K562 (cell line): Measurements from ENCODE around the gene SH2B2. TPM values are rescaled to one million over a fixed set of nuclear protein-coding genes. Genes with fewer than 3 reads are reported as not detected.
A peak's percentile ranks its signal among the peaks of the same experiment; 100 is the strongest.

Experiments
- ATAC-seq: fragments of 200-7000 bp; cut with Tn5 transposase; 3 replicates; pipeline ENCODE4 v1.9.1; 2020; ENCODE audit warnings: moderate library complexity
- BruUV-seq: library from RNA; stranded (reverse); fragments of 400-500 nt; replicated peaks from 2 replicates; lab custom pipeline; 2021; lab: Mats Ljungman, UMichigan
- CTCF ChIA-PET: fragments of 300-600 bp; formaldehyde crosslinking; extraction: SDS; loops from one replicate; lab custom pipeline; 2021; ENCODE audit warnings: low intra/inter-chr PET ratio; lab: Yijun Ruan, JAX
- POLR2A ChIA-PET: fragments of 300-600, 350-650 bp; sonication (Branson Sonifier 250); formaldehyde crosslinking; extraction: SDS; loops from one replicate; lab custom pipeline; 2021; ENCODE audit warnings: antibody characterized with exemption, inconsistent platforms; lab: Yijun Ruan, JAX
- DNase-seq, 4 experiments: peaks; one replicate each; pipeline versions ENCODE4 v3.0.0 to v3.0.0-alpha.2; 2011 to 2018; ENCODE audit warnings: low spot score in 3 of 4, mixed read lengths in 3 of 4; ENCODE audit errors: extremely low read depth in 1 of 4
- FAIRE-seq: peaks from 2 replicates; lab custom pipeline; 2011; peaks lifted over from hg19 to GRCh38; lab: Jason Lieb, UNC
- H2AFZ ChIP-seq: 2 replicates; pipeline ENCODE4 v1.6.0; 2011; ENCODE audit warnings: low read depth, low read length, control low read depth, inconsistent platforms
- H3K27ac ChIP-seq: fragments of 200-600 bp; 3 replicates; pipeline ENCODE4 v1.8.0; 2011; ENCODE audit warnings: low read depth, mild to moderate bottlenecking, control low read depth, inconsistent platforms, low read length, moderate library complexity, mixed read lengths; ENCODE audit errors: extremely low read depth
- H3K27me3 ChIP-seq, 2 experiments: fragments of 300-600 bp in 1 of 2; 2 replicates in 1 of 2; 3 replicates in 1 of 2; pipeline versions ENCODE4 v1.6.0 to v1.8.0; 2011; ENCODE audit warnings: inconsistent platforms in 2 of 2, low read length in 2 of 2, mild to moderate bottlenecking in 1 of 2, mixed read lengths in 1 of 2, moderate library complexity in 1 of 2; ENCODE audit not compliant: control insufficient read depth in 2 of 2, insufficient read depth in 2 of 2
- H3K36me3 ChIP-seq: fragments of 300-600 bp; 3 replicates; pipeline ENCODE4 v1.8.0; 2011; ENCODE audit warnings: mild to moderate bottlenecking, low read length, inconsistent platforms; ENCODE audit not compliant: control insufficient read depth, insufficient read depth
- H3K4me1 ChIP-seq, 2 experiments: fragments of 200-600 bp in 1 of 2; replicated peaks in 1 of 2; 2 replicates in 1 of 2; 3 replicates in 1 of 2; pipeline versions ENCODE4 v1.5.1 to v1.8.0; 2011; ENCODE audit warnings: inconsistent platforms in 2 of 2, low read length in 2 of 2, mild to moderate bottlenecking in 1 of 2, mixed read lengths in 1 of 2, moderate library complexity in 1 of 2; ENCODE audit not compliant: control insufficient read depth in 2 of 2, insufficient read depth in 2 of 2
- H3K4me2 ChIP-seq: 2 replicates; pipeline ENCODE4 v1.6.1; 2011; ENCODE audit warnings: low read length, control low read depth, inconsistent platforms, mixed read lengths; ENCODE audit not compliant: insufficient read depth
- H3K4me3 ChIP-seq: fragments of 200-600 bp; sonication (generic), shearing (Covaris generic); 2 replicates; pipeline ENCODE4 v1.5.1; 2016; ENCODE audit warnings: control low read depth, inconsistent platforms
- H3K79me2 ChIP-seq: fragments of 200-600 bp; 3 replicates; pipeline ENCODE4 v1.8.0; 2011; ENCODE audit warnings: low read length, inconsistent platforms; ENCODE audit not compliant: control insufficient read depth, insufficient read depth
- H3K9ac ChIP-seq, 2 experiments: 2 replicates each; pipeline versions ENCODE4 v1.6.0 to v1.6.1; 2011; ENCODE audit warnings: low read depth in 2 of 2, low read length in 2 of 2, control low read depth in 1 of 2, inconsistent platforms in 1 of 2, mild to moderate bottlenecking in 1 of 2, mixed read lengths in 1 of 2; ENCODE audit not compliant: insufficient read depth in 1 of 2
- H3K9me1 ChIP-seq: one replicate; pipeline ENCODE4 v1.6.0; 2011; ENCODE audit warnings: inconsistent platforms, mild to moderate bottlenecking, low read length, moderate library complexity; ENCODE audit not compliant: control insufficient read depth, insufficient read depth
- H3K9me3 ChIP-seq: replicated peaks from 2 replicates; pipeline ENCODE4 v1.5.1; 2011; ENCODE audit warnings: low read depth, low read length, inconsistent platforms; ENCODE audit not compliant: control insufficient read depth, insufficient read depth
- H4K20me1 ChIP-seq: replicated peaks from 2 replicates; pipeline ENCODE4 v1.6.1; 2011; ENCODE audit warnings: low read length, inconsistent platforms, mixed read lengths; ENCODE audit not compliant: control insufficient read depth, insufficient read depth
- CBX8 ChIP-seq: fragments of 200-600 bp; sonication (generic); IDR thresholded peaks from 2 replicates; pipeline ENCODE4 v1.6.1; 2012; ENCODE audit warnings: borderline replicate concordance, mixed run types, low read depth, mild to moderate bottlenecking, moderate library complexity, mixed read lengths, low read length, control low read depth, inconsistent platforms; ENCODE audit not compliant: poor library complexity, severe bottlenecking; ENCODE audit errors: extremely low read depth
- GATAD2B ChIP-seq: fragments of 450-650 bp; IDR thresholded peaks from 2 replicates; pipeline ENCODE4 v1.6.1; 2017; ENCODE audit warnings: mild to moderate bottlenecking, borderline replicate concordance
- HOMEZ ChIP-seq: fragments of 250-450 bp; sonication (Bioruptor Pico); IDR thresholded peaks from 2 replicates; pipeline ENCODE4 v1.4.0; 2020; ENCODE audit warnings: mild to moderate bottlenecking, moderate library complexity
- NCOA1 ChIP-seq: fragments of 450-650 bp; IDR thresholded peaks from 2 replicates; pipeline ENCODE4 v1.6.1; 2016; ENCODE audit warnings: low read depth
- NR1H2 ChIP-seq: sonication (generic); formaldehyde crosslinking; IDR thresholded peaks from 2 replicates; pipeline ENCODE4 v1.4.0; 2020; ENCODE audit warnings: mild to moderate bottlenecking, missing genetic modification reagents
- PCBP1 ChIP-seq: fragments of 200-400 bp; formaldehyde crosslinking; IDR thresholded peaks from 2 replicates; pipeline ENCODE4 v1.6.1; 2018; ENCODE audit warnings: mild to moderate bottlenecking, low read depth, low read length; ENCODE audit not compliant: poor library complexity, severe bottlenecking
- SMARCB1 ChIP-seq: IDR thresholded peaks from 2 replicates; pipeline ENCODE4 v1.6.1; 2011; ENCODE audit warnings: improper control_type of control experiment, low read depth; ENCODE audit not compliant: insufficient read length
- THRA ChIP-seq: fragments of 450-650 bp; IDR thresholded peaks from 2 replicates; pipeline ENCODE4 v1.6.1; 2017; ENCODE audit warnings: mild to moderate bottlenecking, moderate library complexity
- ZFP36 ChIP-seq: fragments of 150-350 bp; IDR thresholded peaks from 2 replicates; pipeline ENCODE4 v1.6.1; 2018; ENCODE audit warnings: low read length, low read depth; ENCODE audit not compliant: partially characterized antibody
- ZNF644 ChIP-seq: fragments of 200-800 bp; sonication (Bioruptor generic); IDR thresholded peaks from 2 replicates; pipeline ENCODE4 v1.6.1; 2016; ENCODE audit warnings: low read depth, missing genetic modification characterization, missing compliant biosample characterization
- ZNF740 ChIP-seq, 3 experiments: fragments of 200-800 bp in 1 of 3; sonication (Bioruptor generic) in 1 of 3; sonication (generic) in 1 of 3; formaldehyde crosslinking in 1 of 3; IDR thresholded peaks; 2 replicates each; pipeline versions ENCODE4 v1.6.1 to v1.8.0; 2016 to 2022; ENCODE audit warnings: mild to moderate bottlenecking in 2 of 3, missing compliant biosample characterization in 2 of 3, missing genetic modification characterization in 2 of 3, missing genetic modification reagents in 1 of 3
- WGBS: fragments of 100-300 bp; shearing (Covaris generic); methylation state at CpG from one replicate; pipeline ENCODE4 v1.1.6; 2016; ENCODE audit warnings: low coverage, mixed read lengths; ENCODE audit not compliant: insufficient coverage; ENCODE audit errors: missing lambda C conversion rate; 5-methylcytosine and 5-hydroxymethylcytosine counted together
- in situ Hi-C: fragments of 300-500 bp; cut with MboI; formaldehyde crosslinking; loops from 4 replicates; pipeline ENCODE4 v1.15.0; 2018; ENCODE audit warnings: inconsistent platforms, mixed read lengths
- intact Hi-C: fragments of 100-400 bp; cut with micrococcal nuclease; formaldehyde crosslinking; loops from 2 replicates; pipeline ENCODE4 v1.14.2; 2022
- polyA plus RNA-seq, 8 experiments: library from polyadenylated mRNA; depleted of rRNA in 4 of 8; stranded (reverse) in 5 of 8; unstranded in 3 of 8; fragments of >200 nt; fragmentation: Nextera tagmentation in 2 of 8; fragmentation: Illumina TruSeq in 1 of 8; extraction: Ambion mirVana in 2 of 8; extraction: Trizol in 1 of 8; gene quantifications; 2 replicates each; pipeline versions ENCODE4 v1.2.1 to v1.2.3, GENCODE V29; 2011 to 2014; ENCODE audit warnings: inconsistent platforms in 1 of 8, missing spikeins in 1 of 8
- total RNA-seq, 7 experiments: library from RNA; depleted of rRNA in 6 of 7; stranded (reverse); fragments of >200 nt in 6 of 7; fragmentation: Illumina TruSeq in 2 of 7; extraction: Trizol in 2 of 7; gene quantifications; 2 replicates each; pipeline versions ENCODE4 v1.2.1 to v1.2.3, GENCODE V29; 2011 to 2021; ENCODE audit warnings: low replicate concordance in 1 of 7

SH2B2 gene
- total and polyA plus RNA-seq, 9 of the 15 experiments (the other 6 are each of a cell fraction or from before 2014, with no cell fraction given) = 0.03 to 0.89 (median 0.07) TPM; not detected in 4

- Histone ChIP-seq H3K36me3 (no peaks in the 10 kb centered on the region), H3K9me3 (no peaks in the 10 kb centered on the region), H3K27ac (no peak overlapping the region; the same call in 2 of the 3 replicates), H4K20me1 (peaks cover 11% of the 10 kb centered on the region), H3K4me2 (no peak overlapping the region; the same call in 1 of the 2 replicates), H3K4me1 (peaks cover 13 to 51% of the 10 kb centered on the region in 2 experiments; a peak in 4 of 5 replicates), H3K4me3 (no peak overlapping the region), H3K79me2 (no peaks in the 10 kb centered on the region), H3K27me3 (peaks cover 0 to 3% of the 10 kb centered on the region in 2 experiments; a peak in 2 of 5 replicates), H2AFZ (peak overlapping the region; percentile 43), H3K9ac (peak overlapping the region in 1 of 2 experiments; percentile 87; a peak in 2 of 4 replicates), H3K9me1 (peaks cover 7% of the 10 kb centered on the region)
- FAIRE-seq (no peak), DNase-seq (no peak), ATAC-seq (no peak)
- WGBS = 61% methylated on average over 16 of the region's 16 CpGs
- CTCF ChIA-PET = interaction anchor here (0.6 to 2.3 kb wide), 5 partner anchors 8 to 730 kb away, joined by 3 to 41 read pairs (median 5); no protein-coding TSS in a partner anchor
- no TSS peak for BruUV-seq
- intact Hi-C loops (loop anchor here (1.0 to 5.0 kb wide), 4 partner anchors 37 to 730 kb away; no protein-coding TSS in a partner anchor), in situ Hi-C loops (loop anchor here (5.0 kb wide), 1 partner anchor 731 kb away; no protein-coding TSS in a partner anchor)
- POLR2A ChIA-PET = interaction anchor here (0.7 to 1.0 kb wide), 2 partner anchors 21 to 197 kb away, joined by 3 to 4 read pairs; no protein-coding TSS in a partner anchor
- TF ChIP-seq CBX8 (no peak), HOMEZ (CRISPR knock-in tag) (peak; percentile 35; the same call in 1 of the 2 replicates), NCOA1 (no peak), THRA (no peak), PCBP1 (no peak), ZNF740 (CRISPR knock-in tag; IDR thresholded peaks at IDR 0.05) (0 out of 2 replicates have a peak, but pooled peaks have one; percentile 47), ZNF740 (tag; IDR thresholded peaks at IDR 0.05) (no peak), SMARCB1 (no peak), GATAD2B (no peak), ZNF644 (tag) (no peak), NR1H2 (no peak), ZFP36 (peak; percentile 89)
These were observed 13.5 kb upstream of the SH2B2 start for GRCh38 chr7:102272917-102273748.
